HCT116 (cell line): ENCODE measurements around the gene RXFP1.

Experiments used
- CTCF ChIP-seq, 3 experiments: fragments of 200-600 bp in 1 of 3; sonication (generic) in 1 of 3; IDR thresholded peaks in 2 of 3; conservative IDR thresholded peaks in 1 of 3; 2 replicates each; pipeline ENCODE4 v1.5.1; 2012 to 2017; ENCODE audit warnings: low read depth in 2 of 3, low read length in 2 of 3, antibody characterized with exemption in 1 of 3, borderline replicate concordance in 1 of 3, control low read depth in 1 of 3, mild to moderate bottlenecking in 1 of 3, mixed read lengths in 1 of 3, mixed run types in 1 of 3, moderate library complexity in 1 of 3; ENCODE audit not compliant: insufficient read depth in 1 of 3
- EZH2 ChIP-seq: fragments of 200-600 bp; sonication (generic); IDR thresholded peaks from 2 replicates; pipeline ENCODE4 v1.6.1; 2017; ENCODE audit warnings: antibody characterized with exemption, mixed run types
- JUND ChIP-seq: IDR thresholded peaks from 2 replicates; pipeline ENCODE4 v1.6.1; 2012
- MAX ChIP-seq: IDR thresholded peaks from 2 replicates; pipeline ENCODE4 v1.6.1; 2012
- POLR2A ChIP-seq: IDR thresholded peaks from 2 replicates; pipeline ENCODE4 v1.7.0; 2011; ENCODE audit warnings: borderline replicate concordance; ENCODE audit not compliant: insufficient read depth, insufficient read length; ENCODE audit errors: extremely low read depth
- ZFX ChIP-seq: fragments of 450-650 bp; IDR thresholded peaks from 2 replicates; pipeline ENCODE4 v1.6.1; 2017
- ZNF274 ChIP-seq: fragments of 200-500 bp; sonication (Bioruptor generic); IDR thresholded peaks from 2 replicates; pipeline ENCODE4 v1.6.1; 2014; ENCODE audit warnings: mild to moderate bottlenecking, low read depth, low read length, inconsistent platforms

- TF ChIP-seq CTCF (IDR thresholded peaks at IDR 0.05 in 2 of 3, conservative IDR thresholded peaks at IDR 0.05 in 1 of 3; ENCODE audit: borderline replicate concordance in 1 of 3, insufficient read depth in 1 of 3, low read depth in 2 of 3, low read length in 2 of 3) (peak; percentile 49 to 80 (median 70)), EZH2 (no peak), POLR2A (no peak), ZFX (no peak), ZNF274 (no peak), MAX (no peak), JUND (no peak)
Measured at GRCh38 chr4:158496030-158496741, 25.5 kb upstream of the RXFP1 start.
